ENCODE data around the gene CUEDC1.

- TF ChIP-seq EZH2 (IDR thresholded peaks at IDR 0.05; ENCODE audit: insufficient read depth, poor library complexity, severe bottlenecking) (no peak), EZH2phosphoT487 (IDR thresholded peaks at IDR 0.05; ENCODE audit: insufficient read depth, low read depth) (no peak)
Observed at GRCh38 chr17:57834146-57834741, 121.0 kb downstream of the CUEDC1 start.
